GM18867 (cell line): ENCODE data around the gene AADACL3.
"Not testable (repeated sequence)": the region's sequence is repeated elsewhere in the genome, so short reads cannot be mapped to it uniquely, and the experiment has no call there.

Experiments used
- ATAC-seq: cut with Tn5 transposase; IDR thresholded peaks from one replicate; pipeline ENCODE4 v1.9.1; 2021; ENCODE audit warnings: mild to moderate bottlenecking, moderate library complexity; ENCODE audit not compliant: unreplicated experiment

The AADACL3 gene

GRCh38 chr1:12715896-12716437 lies at the start of gene AADACL3:
TSS of gene AADACL3 (plus strand) at chr1:12716110. CDS start at chr1:12716177, 67 bp downstream.
- ATAC-seq: no peak

GRCh38 chr1:12666141-12666735 lies 49.7 kb upstream of the AADACL3 start:
- ATAC-seq: no peak

- no peak for ATAC-seq
These were observed 46.3 kb upstream of the AADACL3 start for GRCh38 chr1:12669529-12670068.

- ATAC-seq: no peak
These were observed 41.6 kb upstream of the AADACL3 start for GRCh38 chr1:12674358-12674757.

GRCh38 chr1:12676122-12676521 lies 39.8 kb upstream of the AADACL3 start:
- not testable (repeated sequence) for ATAC-seq

- no peak for ATAC-seq
These were observed 38.3 kb upstream of the AADACL3 start for GRCh38 chr1:12677565-12677964.

- ATAC-seq: no peak
These were observed 37.6 kb upstream of the AADACL3 start for GRCh38 chr1:12678350-12678749.

GRCh38 chr1:12678820-12679219 lies 37.1 kb upstream of the AADACL3 start:
- no peak for ATAC-seq

GRCh38 chr1:12690156-12690555 lies 25.8 kb upstream of the AADACL3 start:
- no peak for ATAC-seq

GRCh38 chr1:12692967-12693782 lies 22.7 kb upstream of the AADACL3 start:
- no peak for ATAC-seq

- ATAC-seq: no peak
These were observed 19.3 kb upstream of the AADACL3 start for GRCh38 chr1:12696658-12697057.

- ATAC-seq: no peak
These were observed 18.5 kb upstream of the AADACL3 start for GRCh38 chr1:12697397-12697796.

- no peak for ATAC-seq
These were observed 12.0 kb upstream of the AADACL3 start for GRCh38 chr1:12703821-12704451.

- ATAC-seq: no peak
These were observed 9.8 kb upstream of the AADACL3 start for GRCh38 chr1:12706061-12706460.

GRCh38 chr1:12708396-12709090 lies 7.4 kb upstream of the AADACL3 start:
- ATAC-seq: no peak

GRCh38 chr1:12709091-12709491 lies 6.8 kb upstream of the AADACL3 start:
- ATAC-seq: no peak

GRCh38 chr1:12709696-12710095 lies 6.2 kb upstream of the AADACL3 start:
- ATAC-seq: no peak

GRCh38 chr1:12711536-12711935 lies 4.4 kb upstream of the AADACL3 start:
- no peak for ATAC-seq

- no peak for ATAC-seq
These were observed 3.8 kb upstream of the AADACL3 start for GRCh38 chr1:12712076-12712475.

- no peak for ATAC-seq
These were observed 3.0 kb upstream of the AADACL3 start for GRCh38 chr1:12712929-12713328.

- not testable (repeated sequence) for ATAC-seq
These were observed 2.3 kb upstream of the AADACL3 start for GRCh38 chr1:12713651-12714050.
